Ishikawa (cell line): Measurements from ENCODE around the gene AMT.

Source experiments
- CEBPB ChIP-seq: IDR thresholded peaks from 2 replicates; pipeline ENCODE4 v1.6.1; 2012
- CREB1 ChIP-seq: IDR thresholded peaks from 2 replicates; pipeline ENCODE4 v1.6.1; 2012; ENCODE audit warnings: low read depth
- EGR1 ChIP-seq: IDR thresholded peaks from 2 replicates; pipeline ENCODE4 v1.6.1; 2012
- EP300 ChIP-seq: IDR thresholded peaks from 2 replicates; pipeline ENCODE4 v1.6.1; 2012; ENCODE audit warnings: borderline replicate concordance
- NFIC ChIP-seq: IDR thresholded peaks from 2 replicates; pipeline ENCODE4 v1.6.1; 2012
- RAD21 ChIP-seq: IDR thresholded peaks from 2 replicates; pipeline ENCODE4 v1.6.1; 2012; ENCODE audit warnings: low read depth
- TAF1 ChIP-seq: IDR thresholded peaks from 2 replicates; pipeline ENCODE4 v1.6.1; 2012; ENCODE audit warnings: low read depth, mild to moderate bottlenecking
- TEAD4 ChIP-seq: IDR thresholded peaks from 2 replicates; pipeline ENCODE4 v1.6.1; 2012
- YY1 ChIP-seq: IDR thresholded peaks from 2 replicates; pipeline ENCODE4 v1.6.1; 2012; ENCODE audit warnings: low read depth
- TF ChIP-seq, protein P1 (sequence below): IDR thresholded peaks from 2 replicates; pipeline ENCODE4 v1.6.1; 2012
- TF ChIP-seq, protein P2 (sequence below): IDR thresholded peaks from 2 replicates; pipeline ENCODE4 v1.6.1; 2012

DNA sequence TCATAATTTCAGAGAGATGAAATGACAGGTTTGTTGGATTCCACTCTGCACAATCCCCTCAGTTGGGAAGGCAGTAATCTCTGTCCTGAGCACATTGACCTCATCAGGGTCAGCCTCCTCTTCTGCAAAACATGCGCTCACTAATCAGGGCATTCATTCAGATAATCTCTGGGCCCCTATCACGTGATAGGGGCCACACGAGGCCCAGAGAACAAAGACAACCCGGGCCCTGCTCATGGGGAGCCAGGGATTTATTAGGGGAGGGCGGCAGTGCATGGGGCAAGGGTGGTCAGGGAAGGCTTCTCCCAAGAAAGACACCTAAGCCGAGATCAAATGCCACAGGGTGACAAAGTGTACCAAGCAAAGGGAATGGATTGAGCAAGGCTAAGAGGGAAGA lies 8.9 kb downstream of the AMT start:
- no peak for TF ChIP-seq YY1
- no peak for TF ChIP-seq EGR1
- TF ChIP-seq NFIC = no peak
- no peak for TF ChIP-seq RAD21
- no peak for TF ChIP-seq EP300
- TF ChIP-seq CREB1 = no peak
- TF ChIP-seq TAF1 = no peak
- TF ChIP-seq, protein P1, sequence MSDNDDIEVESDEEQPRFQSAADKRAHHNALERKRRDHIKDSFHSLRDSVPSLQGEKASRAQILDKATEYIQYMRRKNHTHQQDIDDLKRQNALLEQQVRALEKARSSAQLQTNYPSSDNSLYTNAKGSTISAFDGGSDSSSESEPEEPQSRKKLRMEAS = no peak
- TF ChIP-seq TEAD4 = no peak
- TF ChIP-seq, protein P2, sequence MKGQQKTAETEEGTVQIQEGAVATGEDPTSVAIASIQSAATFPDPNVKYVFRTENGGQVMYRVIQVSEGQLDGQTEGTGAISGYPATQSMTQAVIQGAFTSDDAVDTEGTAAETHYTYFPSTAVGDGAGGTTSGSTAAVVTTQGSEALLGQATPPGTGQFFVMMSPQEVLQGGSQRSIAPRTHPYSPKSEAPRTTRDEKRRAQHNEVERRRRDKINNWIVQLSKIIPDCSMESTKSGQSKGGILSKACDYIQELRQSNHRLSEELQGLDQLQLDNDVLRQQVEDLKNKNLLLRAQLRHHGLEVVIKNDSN = no peak
- TF ChIP-seq CEBPB = no peak
